ENCODE data around the gene LARGE1.
"Not testable (repeated sequence)": the region's sequence is repeated elsewhere in the genome, so short reads cannot be mapped to it uniquely, and the experiment has no call there.

The LARGE1 gene

GRCh38 chr22:33569018-33569417 is 351.3 kb downstream of the LARGE1 start:
- no peak for FAIRE-seq
- TF ChIP-seq CTCF (IDR thresholded peaks at IDR 0.05; ENCODE audit: insufficient read depth, missing control alignments): no peak
- DNase-seq (ENCODE audit: insufficient read length, low spot score): no peak

- FAIRE-seq; DNase-seq (ENCODE audit: insufficient read length, low spot score): not testable (repeated sequence)
Measured at GRCh38 chr22:33566495-33566894, 353.8 kb downstream of the LARGE1 start.

DNA sequence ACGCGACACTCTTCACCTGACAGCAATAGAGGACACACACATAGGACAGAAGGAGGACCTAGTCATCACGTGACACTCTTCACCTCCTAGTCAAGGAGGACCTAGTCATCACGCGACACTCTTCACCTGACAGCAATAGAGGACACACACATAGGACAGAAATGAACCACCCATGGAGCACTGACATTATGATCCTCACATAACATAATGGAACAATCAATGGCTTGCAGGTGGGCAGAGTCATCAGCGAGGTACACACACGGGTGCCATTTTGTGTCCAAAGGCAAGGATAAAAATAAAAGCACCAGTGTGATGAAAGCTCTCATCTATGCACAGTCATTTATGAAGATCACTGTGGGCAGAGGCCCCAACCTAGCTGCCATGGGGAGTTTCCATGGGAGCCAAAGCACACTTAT is 354.7 kb downstream of the LARGE1 start:
- FAIRE-seq (no peak), DNase-seq (ENCODE audit: insufficient read length, low spot score) (no peak)
- no peak for TF ChIP-seq CTCF (IDR thresholded peaks at IDR 0.05; ENCODE audit: insufficient read depth, missing control alignments)

- DNase-seq (ENCODE audit: insufficient read length, low spot score) (no peak), FAIRE-seq (no peak)
- no peak for TF ChIP-seq CTCF (IDR thresholded peaks at IDR 0.05; ENCODE audit: insufficient read depth, missing control alignments)
Measured at GRCh38 chr22:33564683-33565082, 355.6 kb downstream of the LARGE1 start.

DNA sequence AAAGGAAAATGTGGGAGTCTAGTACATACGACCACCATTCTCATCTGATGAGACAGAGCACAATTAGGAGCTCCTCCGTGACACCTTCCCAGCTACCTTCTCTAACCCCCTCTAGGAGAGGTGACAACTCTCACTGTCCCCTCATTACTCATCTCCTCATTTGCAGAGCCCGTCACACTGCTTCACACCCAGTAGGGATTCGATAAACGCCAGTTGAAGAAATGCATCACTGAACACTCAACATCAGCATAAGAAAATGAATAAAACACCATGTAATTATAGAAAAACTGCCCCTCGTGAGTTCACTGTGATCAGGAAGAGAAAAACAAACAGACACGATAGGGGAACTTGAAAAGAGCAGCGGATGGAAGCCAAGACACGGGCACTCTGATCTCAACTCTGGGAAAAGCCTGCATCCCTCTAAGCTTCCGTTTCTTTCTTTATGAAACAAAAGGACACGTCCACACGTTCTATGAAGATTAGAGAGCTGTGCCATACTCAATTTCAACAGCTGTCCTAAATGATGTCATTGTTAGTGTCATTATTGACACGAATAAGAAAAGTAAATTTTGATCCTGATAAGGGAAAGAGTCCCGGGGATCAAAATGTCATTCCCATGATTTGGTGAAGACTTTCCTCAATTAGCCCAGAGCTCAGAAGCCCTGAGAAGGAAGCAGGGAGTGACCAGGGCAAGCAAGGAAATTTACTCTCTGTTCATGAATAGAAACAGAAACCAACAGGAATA is 356.9 kb downstream of the LARGE1 start:
- FAIRE-seq: no peak
- no peak for TF ChIP-seq CTCF (IDR thresholded peaks at IDR 0.05; ENCODE audit: insufficient read depth, missing control alignments)
- DNase-seq (ENCODE audit: insufficient read length, low spot score): no peak

DNA sequence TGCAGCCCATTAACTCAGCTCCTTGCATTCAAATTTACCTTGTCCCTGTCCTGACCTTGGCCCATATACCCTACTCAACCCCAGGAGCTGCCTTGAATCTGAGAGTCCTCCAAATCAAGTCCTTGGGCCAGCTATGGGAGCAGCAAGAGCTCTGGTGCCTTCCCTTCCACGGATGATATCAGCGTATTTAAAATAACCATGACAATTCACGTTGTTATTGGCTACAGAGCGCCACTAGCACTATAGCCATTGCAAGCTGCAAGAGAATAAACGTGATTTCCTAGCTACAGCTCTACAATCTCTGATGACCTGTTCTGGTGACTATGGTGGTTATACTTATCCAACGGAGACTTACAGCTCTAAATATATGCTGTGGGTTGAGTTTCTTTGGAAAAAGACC is 357.8 kb downstream of the LARGE1 start:
- FAIRE-seq: no peak
- TF ChIP-seq CTCF (IDR thresholded peaks at IDR 0.05; ENCODE audit: insufficient read depth, missing control alignments): no peak
- DNase-seq (ENCODE audit: insufficient read length, low spot score): no peak

DNA sequence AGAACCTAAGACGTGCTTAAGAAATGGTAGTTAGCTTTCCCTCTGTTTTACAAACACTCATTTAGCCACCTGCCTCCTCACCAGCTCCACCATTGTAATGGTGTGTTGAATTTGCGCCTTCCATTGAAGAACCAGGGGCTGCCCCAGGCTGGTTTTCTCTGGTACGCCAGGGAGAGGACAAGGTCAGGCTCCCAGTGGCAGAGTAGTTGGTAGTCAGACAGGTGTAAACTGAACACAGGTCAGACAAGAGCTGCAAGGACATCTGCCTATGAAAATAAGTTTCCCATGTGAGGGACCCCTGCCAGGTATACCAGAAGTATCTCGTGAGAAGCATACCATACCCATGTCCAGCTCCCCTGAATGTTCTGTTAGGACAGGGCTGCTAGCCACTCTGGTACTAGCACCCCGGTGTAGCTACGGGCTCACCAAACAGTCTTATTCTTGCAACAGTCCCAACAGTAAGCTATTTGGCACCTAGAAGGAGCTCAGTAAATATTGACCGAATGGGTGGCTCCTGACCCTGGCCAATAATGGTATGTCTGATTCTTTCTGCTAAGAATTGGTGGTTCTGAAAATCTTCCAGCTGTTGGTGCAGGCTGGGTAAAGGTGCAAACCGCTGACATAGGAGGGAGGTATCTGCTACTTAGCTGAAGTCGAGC is 359.0 kb downstream of the LARGE1 start:
- no peak for TF ChIP-seq CTCF (IDR thresholded peaks at IDR 0.05; ENCODE audit: insufficient read depth, missing control alignments)
- FAIRE-seq: no peak
- no peak for DNase-seq (ENCODE audit: insufficient read length, low spot score)
